H54 (cell line): ENCODE data around the gene IL16.

Experiments used
- DNase-seq: peaks from one replicate; pipeline ENCODE4 v3.0.0; 2011; ENCODE audit warnings: low spot score, mixed read lengths; ENCODE audit not compliant: insufficient read length
- FAIRE-seq: peaks from 3 replicates; lab custom pipeline; 2011; peaks lifted over from hg19 to GRCh38; lab: Jason Lieb, UNC
- POLR2A ChIP-seq: IDR thresholded peaks from 2 replicates; pipeline ENCODE4 v1.6.1; 2011; ENCODE audit warnings: low read depth, mild to moderate bottlenecking, low read length

IL16 gene

DNA sequence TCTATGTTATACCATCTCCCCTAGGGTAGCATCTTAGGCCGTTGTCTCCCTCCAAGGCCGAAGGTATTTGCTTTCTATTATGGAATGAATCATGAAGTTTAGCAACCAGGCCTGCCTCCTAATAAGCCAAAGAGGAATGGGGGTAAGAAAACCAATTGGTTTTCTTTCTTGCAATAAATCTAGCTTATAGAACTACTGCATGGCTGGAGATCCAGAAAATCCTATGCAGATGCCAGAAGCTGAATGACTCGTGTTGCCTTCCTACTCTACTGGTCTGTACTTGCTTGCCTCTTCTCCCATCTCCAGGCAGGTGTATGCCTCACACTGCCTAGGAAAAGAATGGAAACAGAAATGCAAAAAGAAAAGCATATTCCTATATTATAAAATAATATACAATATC is 31.1 kb upstream of the IL16 start:
- DNase-seq (no peak), FAIRE-seq (no peak)
- TF ChIP-seq POLR2A, result no peak

DNA sequence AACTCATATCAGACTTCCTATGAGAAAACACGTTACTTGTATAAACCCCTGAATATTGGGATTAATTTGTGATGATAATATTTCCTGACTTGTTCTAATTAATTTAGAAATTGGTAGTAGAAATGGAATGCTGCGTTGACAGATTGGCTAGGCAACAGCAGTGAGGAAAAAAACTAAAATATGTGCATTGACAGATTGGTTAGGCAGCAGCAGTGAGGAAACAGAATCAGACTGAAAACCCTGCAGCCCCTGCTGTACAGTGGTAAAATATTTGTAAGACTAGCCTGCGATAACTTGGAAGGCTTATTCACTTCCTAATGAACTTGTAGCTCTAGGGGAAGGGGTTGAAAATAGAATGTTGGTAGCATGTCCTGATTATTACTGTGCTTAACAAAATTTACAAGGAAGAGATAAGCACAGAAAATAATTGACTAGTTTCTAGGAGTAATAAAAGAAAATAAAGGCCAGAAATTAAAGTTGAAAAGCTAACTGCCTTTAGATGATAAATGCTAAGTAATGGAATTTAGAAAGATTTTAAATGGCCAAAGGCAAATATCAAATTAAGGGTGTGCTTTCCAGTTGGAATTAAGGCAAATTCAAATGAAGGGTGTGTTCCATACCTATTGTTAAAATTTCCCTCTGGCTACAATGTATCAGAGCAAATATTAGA is 29.9 kb upstream of the IL16 start:
- DNase-seq (no peak), FAIRE-seq (no peak)
- TF ChIP-seq POLR2A, result no peak

DNA sequence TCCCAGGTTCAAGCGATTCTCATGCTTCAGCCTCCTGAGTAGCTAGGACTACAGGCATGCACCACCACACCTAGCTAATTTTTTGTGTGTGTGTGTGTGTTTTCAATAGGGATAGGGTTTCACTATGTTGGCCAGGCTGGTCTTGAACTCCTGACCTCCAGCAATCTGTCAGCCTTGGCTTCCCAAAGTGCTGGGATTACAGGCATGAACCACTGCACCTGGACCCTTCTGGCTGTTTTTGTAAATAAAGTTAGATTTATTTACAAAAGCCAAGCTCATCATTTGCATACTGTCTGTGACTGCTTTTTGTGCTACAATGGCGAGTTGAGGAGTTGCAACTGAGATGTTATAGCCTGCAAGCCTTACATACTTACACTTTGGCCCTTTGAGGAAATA is 28.6 kb upstream of the IL16 start:
- no peak for DNase-seq
- FAIRE-seq, result no peak
- no peak for TF ChIP-seq POLR2A

DNA sequence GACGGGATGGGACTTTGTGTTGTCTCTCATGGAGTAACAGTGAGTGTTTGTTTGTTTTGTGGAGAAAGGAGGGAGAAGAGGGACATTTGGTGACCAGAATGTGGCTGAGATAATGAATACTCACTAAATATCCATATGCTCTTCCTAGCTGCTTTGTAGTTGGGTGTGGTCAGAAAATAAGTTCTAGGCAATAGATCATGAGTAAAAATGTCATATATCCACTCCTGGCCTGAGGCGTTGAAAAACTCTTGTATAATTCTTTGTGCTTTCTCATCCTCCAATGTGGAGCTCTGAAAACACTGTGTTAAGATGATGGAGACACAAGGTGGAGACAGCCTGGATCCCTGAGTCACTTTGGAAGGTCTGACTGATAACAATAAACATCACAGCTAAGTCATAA is 28.0 kb upstream of the IL16 start:
- DNase-seq, result no peak
- TF ChIP-seq POLR2A, result no peak
- FAIRE-seq, result no peak

DNA sequence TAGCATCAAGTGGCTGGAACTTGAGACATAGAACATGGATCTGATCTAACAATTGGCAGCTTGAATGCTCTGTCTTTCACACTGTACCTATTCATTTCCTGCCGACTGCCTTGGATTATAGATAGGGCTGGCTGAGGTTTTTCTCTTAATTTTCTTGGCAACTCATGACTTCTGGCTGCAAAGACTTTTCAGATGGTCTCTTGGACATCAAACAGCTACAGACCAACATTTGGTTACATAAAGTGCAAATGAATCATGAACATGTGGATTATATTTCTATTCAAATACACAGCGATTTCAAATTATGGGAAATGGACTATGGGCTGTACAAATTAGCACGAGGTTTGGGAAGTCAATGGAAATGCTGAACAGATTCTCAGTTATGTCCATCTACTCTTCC is 26.2 kb upstream of the IL16 start:
- FAIRE-seq, result no peak

DNA sequence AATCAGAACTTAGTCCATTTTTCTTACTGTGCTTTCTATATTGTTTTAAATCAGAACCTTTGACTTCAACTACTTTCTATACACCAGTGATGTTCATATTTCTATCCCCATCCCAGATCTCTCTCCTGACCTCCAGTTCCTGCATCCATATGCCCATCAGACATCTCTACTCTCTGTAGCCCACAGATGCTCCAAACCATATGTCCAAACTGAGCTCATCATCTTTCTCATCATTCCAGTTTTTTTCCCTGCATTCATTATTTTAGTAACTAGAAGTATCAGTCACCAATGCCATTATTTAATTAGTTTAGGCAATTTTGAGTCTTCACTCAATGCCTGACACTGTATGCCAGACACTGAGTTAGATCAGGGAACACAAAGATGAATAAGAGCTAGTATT is 25.4 kb upstream of the IL16 start:
- FAIRE-seq (no peak), DNase-seq (no peak)
- no peak for TF ChIP-seq POLR2A

More for the DNA sequence above, 26.2 kb upstream of the IL16 start:
- DNase-seq, result no peak
- no peak for TF ChIP-seq POLR2A

DNA sequence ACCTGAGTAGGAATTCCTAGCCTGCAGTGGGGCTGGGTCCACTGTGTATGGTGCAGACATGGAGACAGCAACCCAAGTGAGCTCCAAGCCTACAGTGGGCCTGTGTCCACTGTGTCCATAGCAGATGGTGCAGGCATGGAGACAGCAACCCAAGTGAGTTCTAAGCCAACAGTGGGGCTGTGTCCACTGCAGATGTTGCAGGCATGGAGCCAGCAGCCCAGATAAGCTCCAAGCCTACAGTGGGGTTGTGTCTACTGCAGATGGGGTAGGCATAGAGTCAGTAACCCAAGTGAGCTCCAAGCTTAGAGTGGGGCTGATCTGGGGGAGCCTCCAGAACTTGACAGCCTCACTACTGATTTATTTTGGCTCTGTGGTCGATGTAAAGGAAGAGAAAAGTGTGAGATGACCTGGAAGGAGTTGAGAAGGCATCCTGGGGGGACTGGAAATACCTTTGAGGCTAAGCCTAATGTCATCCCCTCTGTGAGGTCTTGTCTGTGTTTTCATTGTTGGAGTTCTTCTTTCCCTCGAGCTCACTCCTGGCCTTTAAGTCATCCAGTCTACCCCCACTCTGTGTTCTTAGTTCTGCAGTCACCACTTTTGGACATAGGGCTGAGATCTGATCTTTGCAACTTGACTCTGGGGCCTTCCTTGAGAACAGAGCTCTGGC is 22.4 kb upstream of the IL16 start:
- no peak for TF ChIP-seq POLR2A

DNA sequence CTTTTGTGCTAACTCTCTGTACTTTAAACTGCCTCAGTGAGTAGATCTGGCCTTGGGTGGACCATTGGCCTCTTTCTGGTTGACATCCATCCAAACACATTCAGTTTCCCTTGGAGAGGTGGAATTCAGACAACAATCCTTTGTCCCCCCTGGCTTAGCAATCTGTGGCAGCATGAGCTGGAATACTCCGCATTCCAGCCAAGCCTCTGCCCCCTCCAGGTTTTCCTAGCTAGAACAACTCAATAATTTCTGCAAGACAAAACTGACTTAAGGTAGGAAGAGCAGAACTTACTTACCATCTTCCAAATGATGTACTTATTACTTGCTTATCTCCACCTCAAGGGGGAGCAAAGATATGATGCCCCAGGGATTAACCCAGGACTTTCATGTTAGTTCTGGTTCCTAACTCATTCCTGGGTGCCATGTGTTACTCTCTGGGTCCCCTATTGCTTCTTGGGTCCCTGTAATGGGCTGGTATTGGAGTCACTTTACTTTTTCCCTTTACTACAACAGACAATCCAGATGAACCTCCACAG is 21.8 kb upstream of the IL16 start:
- FAIRE-seq (no peak), DNase-seq (no peak)
- no peak for TF ChIP-seq POLR2A

More for the DNA sequence above, 22.4 kb upstream of the IL16 start:
- DNase-seq (no peak), FAIRE-seq (no peak)

DNA sequence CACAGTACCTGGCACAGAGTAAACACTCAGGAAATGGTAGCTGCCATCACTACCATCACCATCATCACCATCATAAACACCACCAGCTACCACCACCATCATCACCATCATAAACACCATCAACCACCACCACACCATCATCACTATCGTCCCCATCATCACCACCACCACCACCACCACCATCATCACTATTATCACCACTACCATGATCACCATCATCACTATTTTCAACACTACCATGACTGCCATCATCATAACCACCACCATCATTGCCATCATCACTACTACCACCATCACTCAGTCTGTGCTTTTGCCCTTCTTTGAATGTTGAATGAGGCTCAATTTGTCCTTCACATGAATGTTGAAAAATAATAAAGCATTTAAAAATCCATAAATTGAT is 21.2 kb upstream of the IL16 start:
- DNase-seq (no peak), FAIRE-seq (no peak)
- TF ChIP-seq POLR2A, result no peak

DNA sequence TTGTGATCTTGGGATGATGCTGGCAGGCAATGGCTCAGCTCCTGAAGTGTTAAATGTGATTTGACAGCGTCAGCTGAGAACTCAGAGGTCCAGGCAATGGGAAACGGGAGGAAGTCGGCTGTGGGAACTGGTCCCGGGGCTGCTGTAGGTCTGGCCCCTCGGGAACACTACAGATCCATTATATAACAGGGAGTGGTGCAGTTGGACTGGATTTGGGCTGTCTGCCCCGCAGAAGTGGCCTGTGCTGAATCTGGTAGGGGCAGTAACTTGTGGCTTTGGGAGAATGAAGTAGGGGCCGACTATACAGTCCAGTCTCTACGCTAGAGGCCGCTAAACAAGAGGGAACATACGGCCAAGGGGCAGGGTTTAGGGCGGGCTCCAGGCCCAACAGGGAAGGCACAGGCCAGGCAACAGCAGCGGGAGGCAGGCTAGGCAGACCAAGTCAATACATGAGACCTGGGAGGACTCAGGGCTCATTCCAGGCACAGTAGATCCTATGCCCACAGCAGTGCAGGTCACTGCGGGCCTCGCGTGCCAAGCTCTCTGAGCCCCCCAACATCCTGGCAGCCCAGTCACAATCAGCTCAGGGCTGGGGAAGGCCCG is 20.3 kb upstream of the IL16 start:
- no peak for TF ChIP-seq POLR2A
- FAIRE-seq (no peak), DNase-seq (no peak)

DNA sequence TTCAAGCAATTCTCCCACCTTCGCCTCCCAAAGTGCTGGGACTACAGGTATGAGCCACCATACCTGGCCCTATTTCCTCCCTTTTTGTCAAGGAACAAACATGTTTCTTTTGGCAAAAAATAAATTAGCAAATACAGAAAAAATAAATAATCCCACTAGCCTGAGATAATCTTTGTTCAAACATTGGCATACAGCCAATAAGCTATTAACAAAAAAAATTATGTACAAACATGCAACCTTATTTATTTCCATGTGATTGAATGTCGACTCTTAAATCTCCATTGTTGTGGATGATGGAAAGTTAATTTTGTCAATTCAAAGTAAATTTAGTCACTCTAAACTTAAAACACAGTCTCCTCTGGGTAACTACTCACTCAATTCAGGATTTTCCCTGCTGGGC is 18.3 kb upstream of the IL16 start:
- TF ChIP-seq POLR2A, result no peak
- FAIRE-seq, result no peak
- DNase-seq, result no peak

DNA sequence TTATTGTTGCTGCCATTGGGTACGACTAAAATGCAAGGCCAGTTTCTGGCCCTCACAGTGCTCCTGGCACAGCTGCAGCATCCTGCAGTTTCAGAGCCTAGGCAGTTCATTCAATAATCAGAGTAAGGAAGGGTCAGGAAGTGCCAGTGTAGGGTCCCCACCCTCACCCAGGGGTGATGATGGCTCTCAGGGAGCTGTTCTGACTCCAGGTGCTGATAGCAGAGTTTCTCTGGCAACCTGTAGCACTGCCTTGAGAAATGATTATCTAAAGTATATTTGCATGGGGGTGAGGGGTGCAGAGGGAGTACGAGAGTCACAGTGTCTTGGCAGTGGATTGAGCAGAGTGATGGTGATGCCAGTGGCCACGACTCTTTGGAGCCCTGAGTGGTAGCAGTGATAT is 15.5 kb upstream of the IL16 start:
- DNase-seq (no peak), FAIRE-seq (no peak)
- TF ChIP-seq POLR2A, result no peak

DNA sequence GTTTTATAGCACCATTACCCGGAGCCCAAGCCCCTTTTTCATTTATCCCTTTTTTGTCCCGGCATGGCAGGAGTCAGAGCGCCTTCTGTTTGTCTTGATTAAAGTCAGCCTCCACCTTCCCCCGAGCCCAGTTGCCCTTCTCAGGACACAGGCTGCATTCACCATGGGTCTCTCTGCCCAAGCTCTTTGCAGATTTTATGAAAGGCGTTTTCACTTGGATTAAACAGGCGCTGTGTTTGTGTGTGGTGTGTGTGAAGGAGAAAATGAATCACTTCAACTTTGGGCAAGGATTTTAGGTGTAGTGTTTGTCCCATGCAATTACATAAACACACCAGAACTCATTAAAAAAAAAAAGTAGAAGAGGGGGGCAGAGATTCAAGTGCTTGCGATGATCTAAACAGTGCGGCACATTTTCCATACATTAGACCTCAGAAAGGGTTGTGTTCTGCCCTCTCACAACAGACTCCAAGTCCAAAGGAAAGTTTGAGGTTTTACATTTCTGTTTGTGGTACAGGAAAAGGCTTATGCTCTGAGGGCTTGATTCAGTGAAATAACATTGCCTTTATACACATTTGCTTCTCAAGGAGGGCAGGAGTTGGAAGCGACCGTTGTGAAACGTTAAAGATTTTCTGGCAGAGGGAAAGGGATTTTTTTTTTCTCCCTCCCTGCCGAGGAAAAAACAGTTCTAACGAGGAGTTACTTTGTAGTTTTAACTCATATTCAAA is 14.5 kb upstream of the IL16 start:
- TF ChIP-seq POLR2A, result no peak
- DNase-seq, result no peak
- FAIRE-seq, result no peak
